Adipose tissue (tissue), 3 donors: Measurements from ENCODE around the gene NAB1. TPM values are rescaled to one million over a fixed set of nuclear protein-coding genes. Genes with fewer than 3 reads are reported as not detected.

ENCODE experiments used
- H3K27ac ChIP-seq: one replicate; pipeline ENCODE4 v1.5.1; 2013; ENCODE audit warnings: low read depth, low read length
- WGBS, 3 donors: extraction: QIAGEN DNeasy Blood & Tissue Kit; methylation state at CpG; one replicate each; pipeline ENCODE4 v1.1.7; 2013; 5-methylcytosine and 5-hydroxymethylcytosine counted together
- polyA plus RNA-seq, 3 donors: library from polyadenylated mRNA; stranded (reverse); fragments of 200-250 nt; gene quantifications; one replicate each; pipeline ENCODE4 v1.2.3, GENCODE V29; 2013
- donor health status: healthy with polysubstance abuse.
- donor health status: Bipolar disorder and iron deficiency.
- donor health status: healthy.

NAB1 gene
- polyA plus RNA-seq, 3 donors, result 5.0 to 32.1 (median 21.1) TPM

- H3K27ac ChIP-seq, result no peak overlapping the region
- WGBS, 3 donors, result 56 to 78% (median 75%) methylated on average over 7 of the region's 7 CpGs
Measured at GRCh38 chr2:190723397-190724090, 74.7 kb downstream of the NAB1 start.

DNA sequence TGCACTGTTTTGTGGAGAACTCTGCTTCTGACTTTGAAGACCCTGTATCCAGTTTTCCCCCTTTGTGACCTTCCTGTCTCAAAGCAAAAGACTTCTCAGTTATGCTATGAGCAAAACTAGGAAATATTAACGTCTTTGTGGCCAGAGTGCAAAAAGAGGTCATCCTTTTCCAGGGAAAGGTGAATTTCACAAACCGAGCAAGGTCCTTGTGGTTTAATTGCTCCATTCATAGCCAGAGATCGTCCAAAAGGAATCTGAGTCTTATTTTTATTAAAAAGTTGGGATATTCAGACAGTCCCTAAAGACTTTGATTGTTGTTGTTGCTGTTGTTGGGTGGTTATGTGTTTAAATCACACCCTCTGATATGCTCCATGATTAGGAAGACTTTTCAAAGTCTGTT, 77.4 kb downstream of the NAB1 start:
- 48 to 64% (median 61%) methylated on average over 3 of the region's 3 CpGs for WGBS, 3 donors
- H3K27ac ChIP-seq, result no peak overlapping the region

DNA sequence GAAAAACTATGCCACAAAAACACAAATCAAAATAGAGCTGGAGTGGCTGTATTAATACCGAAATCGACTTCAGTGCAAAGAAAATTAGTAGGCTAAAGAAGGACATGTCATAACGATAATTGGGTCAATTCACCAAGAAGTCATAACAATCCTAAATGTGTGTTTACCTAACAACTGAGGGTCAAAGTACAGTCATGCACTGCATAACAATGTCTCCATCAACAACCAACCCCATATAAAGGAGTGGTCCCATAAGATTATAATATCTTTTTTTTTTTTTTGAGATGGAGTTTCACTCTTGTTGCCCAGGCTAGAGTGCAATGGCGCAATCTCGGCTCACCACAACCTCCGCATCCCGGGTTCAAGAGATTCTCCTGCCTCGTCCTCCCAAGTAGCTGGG, 87.5 kb downstream of the NAB1 start:
- 95 to 97% (median 96%) methylated on average over 8 of the region's 8 CpGs for WGBS, 3 donors
- H3K27ac ChIP-seq, result no peak overlapping the region

- H3K27ac ChIP-seq, result no peak overlapping the region
- 87 to 92% (median 88%) methylated on average over 2 of the region's 2 CpGs for whole genome bisulfite sequencing, 3 donors
Measured at GRCh38 chr2:190740449-190740848, 91.6 kb downstream of the NAB1 start.

Other genes starting within 250 kb of the NAB1 start
- gene MFSD6, start 240.7 kb upstream of the NAB1 start, polyA plus RNA-seq, result 10 to 100 TPM in 1 of 3 donors, 1 to 10 TPM in 2; 6.2 to 10.4 (median 7.1) TPM
- 1 to 10 TPM in 1 of 3 donors, under 1 TPM in 2; 0.43 to 1.7 (median 0.90) TPM for gene NEMP2, start 114.4 kb upstream of the NAB1 start, polyA plus RNA-seq
- gene GLS, start 231.7 kb downstream of the NAB1 start, polyA plus RNA-seq, result 10 to 100 TPM; 13.9 to 24.3 (median 22.6) TPM